T-helper 2 cell (primary cell): ENCODE measurements around the gene STAG2.

Experiments
- DNase-seq, 5 experiments: peaks; one replicate each; pipeline versions ENCODE4 v3.0.0 to v3.0.0-alpha.2; 2012 to 2022

The STAG2 gene

DNA sequence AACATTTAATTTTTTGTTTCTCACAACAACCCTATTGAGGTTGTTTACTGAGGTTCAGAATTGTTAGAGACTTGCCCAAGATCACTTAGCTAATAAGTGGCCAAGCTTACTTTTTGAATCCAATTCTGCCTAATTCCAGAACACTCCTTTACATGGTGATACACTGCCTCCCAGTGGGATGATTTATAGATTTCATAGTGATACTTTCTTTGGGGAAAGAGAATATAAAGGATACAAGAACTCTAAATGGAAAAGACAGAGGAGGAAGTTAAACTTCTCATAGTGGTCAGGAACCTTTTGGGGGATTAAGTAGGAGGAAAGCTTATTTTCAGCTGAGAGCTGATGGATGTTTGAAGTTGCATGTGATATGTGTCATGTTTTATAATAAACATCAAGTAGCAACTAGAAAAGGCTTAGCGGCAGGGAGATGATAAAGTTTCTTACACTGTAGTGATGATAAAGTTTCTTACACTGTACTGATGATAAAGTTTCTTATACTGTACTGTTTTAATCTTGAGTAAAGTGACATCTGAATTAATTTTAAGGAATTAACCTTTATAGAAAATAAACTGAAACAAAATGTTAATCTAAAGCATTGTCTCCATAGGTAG lies 15.3 kb downstream of the STAG2 start:
- peak in 1 of 5 experiments; percentile 16 for DNase-seq

DNA sequence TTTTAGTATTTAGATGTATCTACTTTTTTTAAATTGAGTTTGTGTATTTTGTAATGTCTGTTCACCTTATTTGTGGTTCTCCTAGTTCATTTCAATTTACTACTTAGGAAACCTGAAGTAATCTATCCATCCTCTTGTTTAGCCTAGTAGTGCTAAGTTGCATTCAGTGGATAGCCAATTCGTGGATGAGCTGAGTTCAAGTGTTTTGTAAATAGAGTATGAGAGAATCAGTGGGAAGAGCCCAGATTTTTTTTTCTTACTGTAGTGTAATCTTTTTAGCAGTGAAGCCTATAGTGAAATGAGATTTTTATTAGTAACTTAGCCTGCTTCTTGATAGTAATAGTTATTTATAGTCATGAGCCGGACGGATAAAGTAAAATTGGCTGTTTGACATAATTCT lies 21.7 kb downstream of the STAG2 start:
- no peak for DNase-seq

- DNase-seq: no peak
These were observed 24.9 kb downstream of the STAG2 start for GRCh38 chrX:123986377-123986776.

DNA sequence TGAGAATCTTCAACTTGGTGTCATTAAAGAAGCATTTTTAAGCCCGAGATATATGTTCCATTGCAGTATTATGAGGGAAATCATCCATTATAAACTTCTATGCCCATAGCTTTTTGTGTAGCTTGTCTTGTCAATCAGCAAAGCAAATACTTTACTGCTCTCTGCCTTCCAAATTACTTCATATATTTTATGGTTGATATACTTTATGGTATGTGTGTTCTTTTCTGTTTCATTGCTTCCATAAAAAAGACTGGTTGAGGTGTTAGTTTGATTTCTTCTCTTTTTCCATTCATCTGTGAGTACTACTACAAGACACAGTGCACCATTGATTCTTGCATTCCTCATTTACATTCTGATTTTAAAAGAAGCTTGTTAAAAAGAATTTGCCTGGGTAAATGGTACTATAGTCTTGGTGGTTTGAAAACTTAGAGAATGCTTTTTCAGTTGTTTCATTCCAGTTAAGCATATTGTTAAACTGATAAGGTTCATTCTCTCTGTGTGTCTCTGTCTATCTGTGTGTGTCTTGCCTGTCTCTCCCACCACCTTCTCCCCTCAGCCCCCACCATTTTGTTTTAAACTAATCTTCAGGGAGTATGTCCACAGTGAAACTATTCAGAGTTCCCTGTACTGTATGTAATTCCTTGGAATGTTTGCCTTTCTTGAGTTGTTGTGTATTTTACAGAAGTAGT lies 27.1 kb downstream of the STAG2 start:
- DNase-seq: no peak

- DNase-seq: no peak
These were observed 27.7 kb downstream of the STAG2 start for GRCh38 chrX:123989235-123989634.

GRCh38 chrX:123990169-123990568 lies 28.7 kb downstream of the STAG2 start:
- no peak for DNase-seq

DNA sequence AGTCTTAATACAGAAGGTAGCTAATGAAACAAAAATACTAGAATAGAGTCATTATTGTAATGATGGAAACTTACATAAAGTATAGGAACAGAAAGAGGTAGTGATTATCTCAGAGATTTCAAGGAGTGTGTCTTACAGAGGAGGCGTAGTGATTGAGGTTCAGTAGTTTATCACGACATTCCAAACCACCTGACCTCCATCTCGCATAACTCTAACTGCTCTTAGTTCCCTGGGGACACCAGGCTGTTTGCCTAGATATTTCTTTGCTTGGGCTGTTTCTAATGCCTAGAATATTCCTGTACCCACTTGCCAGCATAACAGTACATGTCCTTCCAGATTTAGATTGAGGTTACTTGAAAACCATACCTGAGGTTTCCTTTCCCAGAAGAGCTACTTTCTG lies 29.1 kb downstream of the STAG2 start:
- no peak for DNase-seq

DNA sequence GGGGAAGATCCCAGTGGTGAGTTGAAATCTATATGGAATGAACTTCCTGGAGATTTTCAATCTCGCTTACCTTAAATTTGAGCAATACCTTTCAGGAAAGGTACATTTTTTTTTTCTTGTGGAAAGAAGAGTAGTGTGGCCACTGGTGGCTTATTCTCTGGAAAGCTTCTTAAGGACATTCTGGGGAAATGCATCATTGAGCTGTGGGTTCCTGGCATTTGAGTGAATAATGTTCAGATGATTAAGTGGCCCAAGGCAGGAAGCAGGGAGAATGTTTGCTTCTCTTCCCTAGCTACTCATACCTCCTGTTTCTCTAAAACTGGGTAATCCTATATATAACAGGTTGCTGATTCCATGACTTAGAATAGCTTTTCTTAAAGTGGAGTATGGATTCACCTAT lies 31.8 kb downstream of the STAG2 start:
- DNase-seq: no peak

- DNase-seq: no peak
These were observed 32.6 kb downstream of the STAG2 start for GRCh38 chrX:123993904-123994635.

- DNase-seq: no peak
These were observed 33.2 kb downstream of the STAG2 start for GRCh38 chrX:123994730-123995129.

DNA sequence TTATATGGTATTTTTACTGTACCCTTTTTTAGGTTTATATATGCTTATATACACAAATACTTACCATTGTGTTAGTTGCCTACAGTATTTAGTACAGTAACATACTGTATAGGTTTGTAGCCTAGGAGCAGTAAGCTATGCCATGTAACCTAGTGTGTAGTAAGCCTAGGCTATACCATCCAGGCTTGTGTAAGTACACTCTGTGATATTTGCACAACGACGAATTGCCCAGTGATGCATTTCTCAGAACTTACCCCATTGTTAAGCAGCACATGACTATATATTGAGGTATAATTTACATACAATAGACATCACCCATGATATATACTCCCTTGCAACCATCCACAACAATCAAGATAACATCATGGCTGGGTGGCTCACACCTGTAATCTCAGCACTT lies 40.1 kb downstream of the STAG2 start:
- no peak for DNase-seq

GRCh38 chrX:124005228-124005627 lies 43.7 kb downstream of the STAG2 start:
- DNase-seq: peak in 1 of 5 experiments; percentile 27

DNA sequence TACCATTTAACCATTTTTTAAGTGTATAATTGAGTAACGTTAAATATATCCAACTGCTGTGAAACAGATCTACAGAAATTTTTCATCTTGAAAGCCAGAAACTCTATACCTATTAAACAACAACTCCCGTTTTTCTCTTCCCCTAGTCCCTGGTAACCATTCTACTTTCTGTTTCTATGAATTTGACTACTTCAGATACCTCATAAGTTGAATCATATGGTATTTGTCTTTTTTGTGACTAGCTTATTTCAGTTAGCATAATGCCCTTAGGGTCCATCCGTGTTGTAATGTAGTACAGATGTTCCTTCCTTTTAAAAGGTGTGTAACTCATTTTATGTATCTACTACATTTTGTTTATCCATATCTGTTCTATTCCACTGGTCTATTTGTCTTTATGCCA lies 48.7 kb downstream of the STAG2 start:
- peak in 1 of 5 experiments; percentile 17 for DNase-seq

DNA sequence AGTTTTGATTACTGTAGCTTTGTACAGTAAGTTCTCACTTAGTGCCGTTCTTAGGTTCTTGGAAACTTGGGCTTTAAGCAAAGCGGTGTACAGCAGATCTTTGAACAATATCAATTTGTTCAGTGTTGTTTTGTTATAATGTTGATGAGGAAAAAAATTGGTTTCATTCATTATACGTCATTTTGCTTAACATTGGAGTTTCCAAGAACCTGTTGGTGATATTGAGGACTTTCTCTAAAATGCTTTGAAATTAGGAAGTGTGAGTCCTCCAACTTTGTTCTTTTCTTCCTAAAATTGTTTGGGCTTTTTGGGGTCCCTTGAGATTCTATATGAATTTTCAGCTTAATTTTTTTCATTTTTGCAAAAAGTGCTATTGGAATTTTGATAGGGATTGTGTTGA lies 49.1 kb downstream of the STAG2 start:
- DNase-seq: no peak

- no peak for DNase-seq
These were observed 54.2 kb downstream of the STAG2 start for GRCh38 chrX:124015721-124016120.

GRCh38 chrX:124016825-124017224 lies 55.3 kb downstream of the STAG2 start:
- DNase-seq: no peak

DNA sequence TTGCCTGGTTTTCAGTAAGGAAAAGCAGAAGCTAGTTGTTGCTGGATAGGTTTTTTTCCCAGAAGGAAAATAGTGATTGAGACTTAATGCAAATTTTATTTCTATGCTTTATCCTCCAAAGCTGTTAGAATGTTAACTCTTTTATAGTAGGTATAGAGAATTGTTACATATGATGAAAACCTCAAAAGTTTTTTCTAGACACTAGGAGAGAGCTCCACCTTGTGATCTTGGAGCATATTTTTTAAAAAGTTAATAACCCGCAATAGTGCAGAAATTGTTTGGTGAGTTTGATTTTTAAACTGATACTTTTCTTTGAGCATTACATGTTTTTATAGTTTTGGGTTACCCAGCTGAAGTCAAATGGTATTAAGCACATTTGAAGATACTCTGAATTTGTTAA lies 56.5 kb downstream of the STAG2 start:
- DNase-seq: peak in 1 of 5 experiments; percentile 8

GRCh38 chrX:124023838-124024238 lies 62.3 kb downstream of the STAG2 start:
- no peak for DNase-seq

GRCh38 chrX:124026529-124026928 lies 65.0 kb downstream of the STAG2 start:
- no peak for DNase-seq

GRCh38 chrX:124028182-124028581 lies 66.7 kb downstream of the STAG2 start:
- no peak for DNase-seq

GRCh38 chrX:124030520-124030919 lies 69.0 kb downstream of the STAG2 start:
- no peak for DNase-seq

- peak in 1 of 5 experiments; percentile 8 for DNase-seq
These were observed 72.3 kb downstream of the STAG2 start for GRCh38 chrX:124033821-124034220.

DNA sequence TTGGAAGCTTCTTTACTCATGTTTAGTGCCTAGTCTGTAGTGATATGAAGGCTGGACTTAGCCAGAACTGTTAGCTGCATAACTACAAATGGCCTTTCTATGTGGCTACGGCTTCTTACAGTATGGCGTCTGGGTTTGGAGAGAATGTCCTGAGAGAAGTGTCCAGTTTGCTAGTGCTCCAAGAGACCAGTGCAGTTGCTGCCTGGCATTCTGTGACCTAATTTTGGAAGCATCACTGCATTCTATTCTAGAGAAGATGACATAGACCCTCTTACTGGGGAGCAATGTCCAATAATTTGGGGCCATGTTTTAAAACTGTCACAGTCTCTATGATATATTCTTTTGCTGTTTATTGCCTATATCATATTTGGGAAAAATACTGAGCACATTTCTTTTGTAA lies 74.2 kb downstream of the STAG2 start:
- no peak for DNase-seq

DNA sequence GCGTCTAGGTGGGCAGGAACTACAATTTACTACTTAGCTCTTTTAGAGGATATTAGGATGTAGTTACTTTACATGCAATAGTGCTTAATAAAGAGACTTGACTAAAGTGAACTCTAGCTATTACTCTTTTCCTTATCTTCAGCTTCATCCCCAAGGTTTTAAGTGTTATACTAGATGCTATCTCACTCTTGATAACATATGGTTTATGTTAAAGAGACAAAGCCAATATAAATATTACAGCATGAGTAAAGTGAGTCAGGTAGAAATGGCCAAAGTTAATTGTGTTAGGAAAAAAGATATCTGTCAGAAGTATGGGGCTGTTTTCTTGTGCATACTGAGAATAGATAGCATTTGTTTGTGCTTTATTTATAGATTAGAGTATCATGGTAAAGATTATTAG lies 80.5 kb downstream of the STAG2 start:
- DNase-seq: peak in 1 of 5 experiments; percentile 8
